GM12878 (cell line): ENCODE measurements around the gene PHYKPL. TPM values are rescaled to one million over a fixed set of nuclear protein-coding genes. Genes with fewer than 3 reads are reported as not detected.

Source experiments
- ATAC-seq: fragments of 200-7000 bp; cut with Tn5 transposase; 3 replicates; pipeline ENCODE4 v1.9.1; 2020; ENCODE audit warnings: mild to moderate bottlenecking, moderate library complexity
- BruUV-seq: library from RNA; stranded (reverse); fragments of 400-500 nt; replicated peaks from 2 replicates; lab custom pipeline; 2021; lab: Mats Ljungman, UMichigan
- CTCF ChIA-PET: fragments of 300-600 bp; sonication (Branson Sonifier 250); formaldehyde crosslinking; extraction: SDS; loops from one replicate; lab custom pipeline; 2021; ENCODE audit warnings: inconsistent platforms; lab: Yijun Ruan, JAX
- POLR2A ChIA-PET: fragments of 350-600 bp; formaldehyde crosslinking; extraction: SDS; loops from one replicate; lab custom pipeline; 2021; ENCODE audit warnings: inconsistent platforms; lab: Charles Lee
- RAD21 ChIA-PET: fragments of 300-600 bp; sonication (Branson Sonifier 250); formaldehyde crosslinking; loops from one replicate; lab custom pipeline; 2023; ENCODE audit warnings: antibody characterized with exemption; ENCODE audit not compliant: unreplicated experiment; lab: Charles Lee
- SMC1A ChIA-PET: fragments of 300-600 bp; sonication (Branson Sonifier 250); formaldehyde crosslinking; loops from one replicate; lab custom pipeline; 2023; ENCODE audit not compliant: unreplicated experiment, uncharacterized antibody; lab: Charles Lee
- DNase-seq: peaks from one replicate; pipeline ENCODE4 v3.0.0-alpha.2; 2011; ENCODE audit warnings: low read depth, low spot score
- FAIRE-seq: peaks from 3 replicates; lab custom pipeline; 2011; peaks lifted over from hg19 to GRCh38; lab: Jason Lieb, UNC
- H2AFZ ChIP-seq: 2 replicates; pipeline ENCODE4 v1.6.0; 2011; ENCODE audit warnings: low read depth, low read length, control low read depth; ENCODE audit not compliant: control insufficient read depth
- H3K27ac ChIP-seq: 2 replicates; pipeline ENCODE4 v1.5.1; 2011; ENCODE audit warnings: control low read depth; ENCODE audit not compliant: control insufficient read depth, insufficient read depth
- H3K27me3 ChIP-seq, 2 experiments: replicated peaks in 1 of 2; 2 replicates each; pipeline versions ENCODE4 v1.6.0 to v1.6.1; 2011; ENCODE audit warnings: low read length in 1 of 2; ENCODE audit not compliant: control insufficient read depth in 2 of 2, insufficient read depth in 2 of 2
- H3K36me3 ChIP-seq, 2 experiments: 2 replicates each; pipeline ENCODE4 v1.5.1; 2011; ENCODE audit warnings: low read length in 1 of 2; ENCODE audit not compliant: control insufficient read depth in 2 of 2, insufficient read depth in 2 of 2
- H3K4me1 ChIP-seq: 2 replicates; pipeline ENCODE4 v1.6.1; 2011; ENCODE audit warnings: mild to moderate bottlenecking, low read length, moderate library complexity, mixed read lengths; ENCODE audit not compliant: control insufficient read depth, insufficient read depth
- H3K4me2 ChIP-seq: 2 replicates; pipeline ENCODE4 v1.6.0; 2011; ENCODE audit warnings: control low read depth; ENCODE audit not compliant: control insufficient read depth, insufficient read depth
- H3K4me3 ChIP-seq: fragments of 200-600 bp; sonication (generic); 2 replicates; pipeline ENCODE4 v1.5.1; 2016
- H3K79me2 ChIP-seq: 2 replicates; pipeline ENCODE4 v1.6.0; 2011; ENCODE audit warnings: low read length; ENCODE audit not compliant: control insufficient read depth, insufficient read depth
- H3K9ac ChIP-seq: 2 replicates; pipeline ENCODE4 v1.8.0; 2011; ENCODE audit warnings: low read length, control low read depth, mixed read lengths; ENCODE audit not compliant: control insufficient read depth, insufficient read depth
- H3K9me3 ChIP-seq: replicated peaks from 3 replicates; pipeline ENCODE4 v1.5.1; 2011; ENCODE audit warnings: mild to moderate bottlenecking, low read length; ENCODE audit not compliant: control insufficient read depth, insufficient read depth
- H4K20me1 ChIP-seq: 2 replicates; pipeline ENCODE4 v1.6.0; 2011; ENCODE audit not compliant: control insufficient read depth, insufficient read depth
- CEBPB ChIP-seq, 2 experiments: fragments of 150-350 bp in 1 of 2; IDR thresholded peaks; 2 replicates each; pipeline ENCODE4 v1.6.1; 2012 to 2014; ENCODE audit warnings: low read depth in 2 of 2, low read length in 2 of 2, borderline replicate concordance in 1 of 2, inconsistent platforms in 1 of 2
- CHD2 ChIP-seq: IDR thresholded peaks from 2 replicates; pipeline ENCODE4 v1.6.1; 2011; ENCODE audit warnings: low read depth, low read length, improper control_type of control experiment, borderline replicate concordance
- E2F8 ChIP-seq: fragments of 450-650 bp; IDR thresholded peaks from 2 replicates; pipeline ENCODE4 v1.6.1; 2018; ENCODE audit warnings: mild to moderate bottlenecking, low read depth, moderate library complexity; ENCODE audit not compliant: partially characterized antibody
- HDAC6 ChIP-seq: fragments of 200-600 bp; sonication (generic); IDR thresholded peaks from one replicate; pipeline ENCODE4 v1.8.0; 2017; ENCODE audit warnings: antibody characterized with exemption; ENCODE audit not compliant: unreplicated experiment
- HDGF ChIP-seq: fragments of 450-650 bp; IDR thresholded peaks from 2 replicates; pipeline ENCODE4 v1.6.1; 2016; ENCODE audit warnings: antibody characterized with exemption
- JUND ChIP-seq: IDR thresholded peaks from 2 replicates; pipeline ENCODE4 v1.6.1; 2012; ENCODE audit warnings: low read depth, mild to moderate bottlenecking, low read length, improper control_type of control experiment, moderate library complexity
- KLF5 ChIP-seq: fragments of 450-650 bp; IDR thresholded peaks from 2 replicates; pipeline ENCODE4 v1.6.1; 2014; ENCODE audit warnings: mild to moderate bottlenecking; ENCODE audit not compliant: partially characterized antibody
- MLLT1 ChIP-seq: fragments of 450-650 bp; IDR thresholded peaks from 2 replicates; pipeline ENCODE4 v1.6.1; 2016; ENCODE audit warnings: mild to moderate bottlenecking
- NR2C2 ChIP-seq: IDR thresholded peaks from 2 replicates; pipeline ENCODE4 v1.6.1; 2011; ENCODE audit warnings: borderline replicate concordance, low read depth; ENCODE audit not compliant: control insufficient read depth, insufficient read length
- RBBP5 ChIP-seq: fragments of 200-600 bp; sonication (generic); conservative IDR thresholded peaks from 2 replicates; pipeline ENCODE4 v1.6.1; 2016
- RELA ChIP-seq: fragments of 450-650 bp; IDR thresholded peaks from 2 replicates; pipeline ENCODE4 v1.8.0; 2014; ENCODE audit warnings: borderline replicate concordance; ENCODE audit not compliant: partially characterized antibody
- RUNX3 ChIP-seq: IDR thresholded peaks from 2 replicates; pipeline ENCODE4 v1.6.1; 2012; ENCODE audit warnings: low read length, inconsistent platforms
- SREBF2 ChIP-seq: IDR thresholded peaks from 2 replicates; pipeline ENCODE4 v1.6.1; 2012; ENCODE audit warnings: mild to moderate bottlenecking, low read length
- WGBS: methylation state at CpG from one replicate; pipeline ENCODE4 v1.1.6; 2016; ENCODE audit warnings: low lambda C conversion rate; ENCODE audit not compliant: insufficient replicate concordance, insufficient coverage; ENCODE audit errors: missing lambda C conversion rate; 5-methylcytosine and 5-hydroxymethylcytosine counted together
- in situ Hi-C: fragments of 300-500 bp; cut with MboI; formaldehyde crosslinking; loops from 9 replicates; pipeline ENCODE4 v1.14.3; 2018; ENCODE audit warnings: mixed read lengths
- intact Hi-C: fragments of 100-400 bp; cut with micrococcal nuclease; formaldehyde crosslinking; loops from one replicate; pipeline ENCODE4 v1.14.2; 2022; ENCODE audit not compliant: unreplicated experiment
- polyA plus RNA-seq, 11 experiments: library from polyadenylated mRNA; depleted of rRNA in 4 of 11; unstranded in 6 of 11; stranded (reverse) in 5 of 11; fragments of >200 nt; fragmentation: Nextera tagmentation in 4 of 11; fragmentation: Illumina TruSeq in 1 of 11; extraction: Ambion mirVana in 4 of 11; extraction: Trizol in 1 of 11; gene quantifications; 1 replicate in 1 of 11; 2 replicates in 10 of 11; pipeline versions ENCODE4 v1.2.1 to v1.2.3, GENCODE V29; 2011 to 2016; ENCODE audit warnings: inconsistent platforms in 2 of 11, missing spikeins in 2 of 11, low read depth in 1 of 11
- total RNA-seq, 4 experiments: library from RNA; depleted of rRNA in 3 of 4; stranded (reverse); fragments of >200 nt in 3 of 4; fragmentation: Illumina TruSeq in 1 of 4; extraction: Trizol in 1 of 4; gene quantifications; 2 replicates each; pipeline versions ENCODE4 v1.2.1 to v1.2.3, GENCODE V29; 2013 to 2021
- TF ChIP-seq, protein P1 (sequence below): fragments of 450-650 bp; IDR thresholded peaks from 2 replicates; pipeline ENCODE4 v1.6.1; 2017; ENCODE audit warnings: mild to moderate bottlenecking, low read depth, inconsistent platforms; ENCODE audit not compliant: poor library complexity, severe bottlenecking

The PHYKPL gene
- total and polyA plus RNA-seq, 10 of the 15 experiments (the other 5 are each of a cell fraction or from before 2014, with no cell fraction given) = 4.5 to 53.9 (median 25.6) TPM

DNA sequence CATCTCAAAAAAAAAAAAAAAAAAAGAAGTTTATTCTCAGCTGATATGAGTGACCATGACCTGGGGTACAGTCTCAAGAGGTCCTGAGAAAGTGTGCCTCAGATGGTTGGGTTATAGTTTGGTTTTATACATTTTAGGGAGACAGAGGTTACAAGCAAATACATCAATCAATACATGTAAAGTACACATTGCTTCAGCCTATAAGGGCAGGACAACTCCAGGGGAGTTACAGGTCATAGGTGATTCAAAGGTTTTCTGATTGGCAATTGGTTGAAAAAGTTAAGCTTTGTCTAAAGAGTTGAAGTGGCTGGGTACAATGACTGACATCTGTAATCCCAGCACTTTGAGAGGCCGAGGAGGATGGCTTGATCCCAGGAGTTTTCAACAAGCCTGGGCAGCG is 43.2 kb downstream of the PHYKPL start:
- ChIA-PET CTCF (no interaction called here), SMC1A (no interaction called here), RAD21 (no interaction called here)
- no TSS peak for BruUV-seq
- H4K20me1 ChIP-seq = no peaks in the 10 kb centered on the region
- H2AFZ ChIP-seq = no peak overlapping the region
- peaks cover 0 to 5% of the 10 kb centered on the region in 2 experiments; a peak in 3 of 4 replicates for H3K27me3 ChIP-seq
- DNase-seq (no peak), FAIRE-seq (no peak)
- no peaks in the 10 kb centered on the region for H3K79me2 ChIP-seq
- H3K4me2 ChIP-seq = no peak overlapping the region
- in situ Hi-C loops = no loop called here
- no peaks in the 10 kb centered on the region for H3K36me3 ChIP-seq
- no peak overlapping the region for H3K9ac ChIP-seq
- H3K4me1 ChIP-seq = no peaks in the 10 kb centered on the region
- H3K27ac ChIP-seq = no peak overlapping the region
- 17% methylated on average over 2 of the region's 2 CpGs for WGBS
- no peak for TF ChIP-seq SREBF2
- TF ChIP-seq CEBPB (IDR thresholded peaks at IDR 0.05; ENCODE audit: borderline replicate concordance in 1 of 2, low read depth in 2 of 2, low read length in 2 of 2) = no peak
- no peak for TF ChIP-seq RELA
- no peak for TF ChIP-seq E2F8
- TF ChIP-seq RUNX3 = no peak
- TF ChIP-seq, protein P1, sequence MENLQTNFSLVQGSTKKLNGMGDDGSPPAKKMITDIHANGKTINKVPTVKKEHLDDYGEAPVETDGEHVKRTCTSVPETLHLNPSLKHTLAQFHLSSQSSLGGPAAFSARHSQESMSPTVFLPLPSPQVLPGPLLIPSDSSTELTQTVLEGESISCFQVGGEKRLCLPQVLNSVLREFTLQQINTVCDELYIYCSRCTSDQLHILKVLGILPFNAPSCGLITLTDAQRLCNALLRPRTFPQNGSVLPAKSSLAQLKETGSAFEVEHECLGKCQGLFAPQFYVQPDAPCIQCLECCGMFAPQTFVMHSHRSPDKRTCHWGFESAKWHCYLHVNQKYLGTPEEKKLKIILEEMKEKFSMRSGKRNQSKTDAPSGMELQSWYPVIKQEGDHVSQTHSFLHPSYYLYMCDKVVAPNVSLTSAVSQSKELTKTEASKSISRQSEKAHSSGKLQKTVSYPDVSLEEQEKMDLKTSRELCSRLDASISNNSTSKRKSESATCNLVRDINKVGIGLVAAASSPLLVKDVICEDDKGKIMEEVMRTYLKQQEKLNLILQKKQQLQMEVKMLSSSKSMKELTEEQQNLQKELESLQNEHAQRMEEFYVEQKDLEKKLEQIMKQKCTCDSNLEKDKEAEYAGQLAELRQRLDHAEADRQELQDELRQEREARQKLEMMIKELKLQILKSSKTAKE = no peak
- TF ChIP-seq KLF5 = no peak
- no peak for TF ChIP-seq HDAC6
- no peak for TF ChIP-seq JUND
- TF ChIP-seq NR2C2 = no peak
- TF ChIP-seq MLLT1 = no peak
- TF ChIP-seq CHD2 = no peak
- no peak for TF ChIP-seq HDGF
- no peak for TF ChIP-seq RBBP5
- TF ChIP-seq, all 136 proteins: peak for 0
- intact Hi-C loops = no loop called here
- no peaks in the 10 kb centered on the region for H3K9me3 ChIP-seq
- no peak for ATAC-seq
- no peak overlapping the region for H3K4me3 ChIP-seq
- POLR2A ChIA-PET = interaction anchor here (0.7 kb wide), 1 partner anchor 1003 kb away, joined by 3 read pairs; no protein-coding TSS in a partner anchor
